ENCODE measurements around the gene TAS1R3. TPM values are rescaled to one million over a fixed set of nuclear protein-coding genes. Genes with fewer than 3 reads are reported as not detected.

The TAS1R3 gene
- total and polyA plus RNA-seq, 10 of the 15 experiments (the other 5 are each of a cell fraction or from before 2014, with no cell fraction given), result 0.04 to 0.51 (median 0.08) TPM; not detected in 3

GRCh38 chr1:1325288-1326074, 5.6 kb upstream of the TAS1R3 start (continued):
- no peak for TF ChIP-seq CUX1 (IDR thresholded peaks at IDR 0.05; ENCODE audit: insufficient replicate concordance, low read depth, low read length)
- no peak for TF ChIP-seq MYB (IDR thresholded peaks at IDR 0.05; ENCODE audit: borderline replicate concordance, low read depth, low read length)
- TF ChIP-seq ZNF622 (IDR thresholded peaks at IDR 0.05), result no peak

GRCh38 chr1:1326075-1326605, 4.9 kb upstream of the TAS1R3 start:
- FAIRE-seq, result no peak
- WGBS (ENCODE audit: insufficient coverage, insufficient replicate concordance, low lambda C conversion rate, missing lambda C conversion rate), result 24% methylated on average over 8 of the region's 8 CpGs
- ChIA-PET CTCF (no interaction called here), SMC1A (ENCODE audit: uncharacterized antibody, unreplicated experiment) (no interaction called here), RAD21 (ENCODE audit: unreplicated experiment) (no interaction called here), POLR2A (no interaction called here)
- Histone ChIP-seq H3K27ac (ENCODE audit: control insufficient read depth, insufficient read depth) (peak overlapping the region; percentile 39; the same call in 1 of the 2 replicates), H3K27me3 (replicated peaks in 1 of 2; ENCODE audit: control insufficient read depth in 2 of 2, insufficient read depth in 2 of 2, low read length in 1 of 2) (no peaks in the 10 kb centered on the region), H3K4me2 (ENCODE audit: control insufficient read depth, insufficient read depth) (peak overlapping the region; percentile 99), H4K20me1 (ENCODE audit: control insufficient read depth, insufficient read depth) (no peaks in the 10 kb centered on the region), H3K79me2 (ENCODE audit: control insufficient read depth, insufficient read depth, low read length) (peaks cover 40% of the 10 kb centered on the region), H3K4me1 (ENCODE audit: control insufficient read depth, insufficient read depth, low read length) (peaks cover 10% of the 10 kb centered on the region), H3K4me3 (peak overlapping the region; percentile 87), H3K36me3 (ENCODE audit: control insufficient read depth in 2 of 2, insufficient read depth in 2 of 2, low read length in 1 of 2) (no peaks in the 10 kb centered on the region), H3K9me3 (replicated peaks; ENCODE audit: control insufficient read depth, insufficient read depth, low read length) (no peaks in the 10 kb centered on the region), H2AFZ (ENCODE audit: control insufficient read depth, low read depth, low read length) (no peak overlapping the region), H3K9ac (ENCODE audit: control insufficient read depth, insufficient read depth, low read length) (peak overlapping the region; percentile 90)
- DNase-seq (ENCODE audit: low read depth, low spot score), result no peak
- BruUV-seq (replicated peaks), result TSS peak; percentile 72
- in situ Hi-C loops (cut with MboI), result no loop called here
- no peak for ATAC-seq
- intact Hi-C loops (cut with micrococcal nuclease; ENCODE audit: unreplicated experiment), result no loop called here
- no peak for TF ChIP-seq CTCF (IDR thresholded peaks at IDR 0.05 in 2 of 3, conservative IDR thresholded peaks at IDR 0.05 in 1 of 3; ENCODE audit: control insufficient read depth in 2 of 3, extremely low read depth in 1 of 3, insufficient read depth in 1 of 3, low read depth in 3 of 3, low read length in 3 of 3)
- no peak for TF ChIP-seq E2F4 (IDR thresholded peaks at IDR 0.05; ENCODE audit: low read depth, low read length)
- TF ChIP-seq USF2 (IDR thresholded peaks at IDR 0.05; ENCODE audit: borderline replicate concordance, low read depth, low read length), result no peak
- TF ChIP-seq EGR1 (IDR thresholded peaks at IDR 0.05; ENCODE audit: borderline replicate concordance in 1 of 2, low read depth in 2 of 2, low read length in 2 of 2), result no peak
- no peak for TF ChIP-seq BACH1 (IDR thresholded peaks at IDR 0.05; ENCODE audit: borderline replicate concordance)
- TF ChIP-seq NFXL1 (IDR thresholded peaks at IDR 0.05; ENCODE audit: borderline replicate concordance), result no peak

Measured in GM12878 (cell line).